ENCODE data around the gene CRTAP.
A peak's percentile ranks its signal among the peaks of the same experiment; 100 is the strongest.
"Not testable (repeated sequence)": the region's sequence is repeated elsewhere in the genome, so short reads cannot be mapped to it uniquely, and the experiment has no call there.

CRTAP gene

DNA sequence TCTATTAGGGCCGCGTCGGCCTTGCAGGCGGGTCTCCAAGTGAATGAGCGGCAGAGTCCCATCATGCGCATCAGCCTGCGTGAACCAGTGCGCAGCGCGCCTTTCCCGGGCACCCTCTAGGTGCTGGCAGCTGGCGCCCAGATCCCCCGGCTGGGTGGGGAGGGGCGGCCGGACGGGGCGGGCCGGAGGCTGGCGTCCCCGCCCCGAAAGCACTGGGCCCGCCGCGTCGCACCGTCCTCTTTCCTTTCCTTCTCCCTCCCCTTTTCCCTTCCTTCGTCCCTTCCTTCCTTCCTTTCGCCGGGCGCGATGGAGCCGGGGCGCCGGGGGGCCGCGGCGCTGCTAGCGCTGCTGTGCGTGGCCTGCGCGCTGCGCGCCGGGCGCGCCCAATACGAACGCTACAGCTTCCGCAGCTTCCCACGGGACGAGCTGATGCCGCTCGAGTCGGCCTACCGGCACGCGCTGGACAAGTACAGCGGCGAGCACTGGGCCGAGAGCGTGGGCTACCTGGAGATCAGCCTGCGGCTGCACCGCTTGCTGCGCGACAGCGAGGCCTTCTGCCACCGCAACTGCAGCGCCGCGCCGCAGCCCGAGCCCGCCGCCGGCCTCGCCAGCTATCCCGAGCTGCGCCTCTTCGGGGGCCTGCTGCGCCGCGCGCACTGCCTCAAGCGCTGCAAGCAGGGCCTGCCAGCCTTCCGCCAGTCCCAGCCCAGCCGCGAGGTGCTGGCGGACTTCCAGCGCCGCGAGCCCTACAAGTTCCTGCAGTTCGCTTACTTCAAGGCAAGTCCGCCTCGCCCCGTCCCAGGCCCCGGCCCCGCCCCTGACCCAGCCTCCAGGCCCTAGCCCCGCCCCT lies at the start of gene CRTAP:
Gene CRTAP (plus strand): TSS at position 243 of the 850 bp plus-strand sequence. CDS start 64 bp downstream, at position 307.
- H3K9me3 ChIP-seq (ENCODE audit: control insufficient read depth, insufficient read depth, low read length), result no peaks in the 10 kb centered on the region
- H3K27me3 ChIP-seq (ENCODE audit: control insufficient read depth, insufficient read depth, low read length), result no peaks in the 10 kb centered on the region
- peak within 1 kb of the TSS; percentile 73 for H3K9ac ChIP-seq (ENCODE audit: low read depth, low read length)
- peak within 1 kb of the TSS; percentile 95 for H3K4me3 ChIP-seq (ENCODE audit: low read depth, low read length)
- peaks cover 2% of the 10 kb centered on the region for H3K36me3 ChIP-seq (ENCODE audit: control insufficient read depth, insufficient read depth, low read length)
- H3K4me1 ChIP-seq (ENCODE audit: control insufficient read depth, insufficient read depth, low read length), result no peaks in the 10 kb centered on the region

GRCh38 chr3:33064929-33065328 lies 48.9 kb upstream of the CRTAP start:
- no peak overlapping the region for H3K9ac ChIP-seq (ENCODE audit: low read depth, low read length)
- H3K4me1 ChIP-seq (ENCODE audit: control insufficient read depth, insufficient read depth, low read length), result no peaks in the 10 kb centered on the region
- no peaks in the 10 kb centered on the region for H3K27me3 ChIP-seq (ENCODE audit: control insufficient read depth, insufficient read depth, low read length)
- no peaks in the 10 kb centered on the region for H3K9me3 ChIP-seq (ENCODE audit: control insufficient read depth, insufficient read depth, low read length)
- H3K4me3 ChIP-seq (ENCODE audit: low read depth, low read length), result no peak overlapping the region
- peaks cover 2% of the 10 kb centered on the region for H3K36me3 ChIP-seq (ENCODE audit: control insufficient read depth, insufficient read depth, low read length)

- Histone ChIP-seq H3K27me3 (ENCODE audit: control insufficient read depth, insufficient read depth, low read length) (no peaks in the 10 kb centered on the region), H3K4me1 (ENCODE audit: control insufficient read depth, insufficient read depth, low read length) (no peaks in the 10 kb centered on the region), H3K9ac (ENCODE audit: low read depth, low read length) (no peak overlapping the region), H3K4me3 (ENCODE audit: low read depth, low read length) (no peak overlapping the region), H3K9me3 (ENCODE audit: control insufficient read depth, insufficient read depth, low read length) (no peaks in the 10 kb centered on the region), H3K36me3 (ENCODE audit: control insufficient read depth, insufficient read depth, low read length) (no peaks in the 10 kb centered on the region)
Observed at GRCh38 chr3:33067484-33067883, 46.3 kb upstream of the CRTAP start.

GRCh38 chr3:33069862-33070261 lies 44.0 kb upstream of the CRTAP start:
- not testable (repeated sequence) for H3K36me3 ChIP-seq (ENCODE audit: control insufficient read depth, insufficient read depth, low read length); H3K27me3 ChIP-seq (ENCODE audit: control insufficient read depth, insufficient read depth, low read length); H3K9me3 ChIP-seq (ENCODE audit: control insufficient read depth, insufficient read depth, low read length); H3K4me3 ChIP-seq (ENCODE audit: low read depth, low read length); H3K4me1 ChIP-seq (ENCODE audit: control insufficient read depth, insufficient read depth, low read length); H3K9ac ChIP-seq (ENCODE audit: low read depth, low read length)

GRCh38 chr3:33071181-33071580 lies 42.6 kb upstream of the CRTAP start:
- H3K4me1 ChIP-seq (ENCODE audit: control insufficient read depth, insufficient read depth, low read length), result no peaks in the 10 kb centered on the region
- no peak overlapping the region for H3K4me3 ChIP-seq (ENCODE audit: low read depth, low read length)
- H3K9ac ChIP-seq (ENCODE audit: low read depth, low read length), result no peak overlapping the region
- no peaks in the 10 kb centered on the region for H3K36me3 ChIP-seq (ENCODE audit: control insufficient read depth, insufficient read depth, low read length)
- no peaks in the 10 kb centered on the region for H3K9me3 ChIP-seq (ENCODE audit: control insufficient read depth, insufficient read depth, low read length)
- H3K27me3 ChIP-seq (ENCODE audit: control insufficient read depth, insufficient read depth, low read length), result no peaks in the 10 kb centered on the region

GRCh38 chr3:33071946-33072345 lies 41.9 kb upstream of the CRTAP start:
- Histone ChIP-seq H3K36me3 (ENCODE audit: control insufficient read depth, insufficient read depth, low read length) (no peaks in the 10 kb centered on the region), H3K9ac (ENCODE audit: low read depth, low read length) (no peak overlapping the region), H3K4me1 (ENCODE audit: control insufficient read depth, insufficient read depth, low read length) (no peaks in the 10 kb centered on the region), H3K4me3 (ENCODE audit: low read depth, low read length) (no peak overlapping the region), H3K27me3 (ENCODE audit: control insufficient read depth, insufficient read depth, low read length) (no peaks in the 10 kb centered on the region), H3K9me3 (ENCODE audit: control insufficient read depth, insufficient read depth, low read length) (no peaks in the 10 kb centered on the region)

GRCh38 chr3:33074217-33075067 lies 39.4 kb upstream of the CRTAP start:
- no peak overlapping the region for H3K9ac ChIP-seq (ENCODE audit: low read depth, low read length)
- H3K4me3 ChIP-seq (ENCODE audit: low read depth, low read length), result no peak overlapping the region

GRCh38 chr3:33075995-33076394 lies 37.8 kb upstream of the CRTAP start:
- Histone ChIP-seq H3K4me3 (ENCODE audit: low read depth, low read length) (no peak overlapping the region), H3K27me3 (ENCODE audit: control insufficient read depth, insufficient read depth, low read length) (no peaks in the 10 kb centered on the region), H3K36me3 (ENCODE audit: control insufficient read depth, insufficient read depth, low read length) (no peaks in the 10 kb centered on the region), H3K4me1 (ENCODE audit: control insufficient read depth, insufficient read depth, low read length) (no peaks in the 10 kb centered on the region), H3K9ac (ENCODE audit: low read depth, low read length) (no peak overlapping the region), H3K9me3 (ENCODE audit: control insufficient read depth, insufficient read depth, low read length) (no peaks in the 10 kb centered on the region)

More at GRCh38 chr3:33074217-33075067, 39.4 kb upstream of the CRTAP start:
- Histone ChIP-seq H3K9me3 (ENCODE audit: control insufficient read depth, insufficient read depth, low read length) (no peaks in the 10 kb centered on the region), H3K27me3 (ENCODE audit: control insufficient read depth, insufficient read depth, low read length) (no peaks in the 10 kb centered on the region), H3K4me1 (ENCODE audit: control insufficient read depth, insufficient read depth, low read length) (no peaks in the 10 kb centered on the region), H3K36me3 (ENCODE audit: control insufficient read depth, insufficient read depth, low read length) (no peaks in the 10 kb centered on the region)

DNA sequence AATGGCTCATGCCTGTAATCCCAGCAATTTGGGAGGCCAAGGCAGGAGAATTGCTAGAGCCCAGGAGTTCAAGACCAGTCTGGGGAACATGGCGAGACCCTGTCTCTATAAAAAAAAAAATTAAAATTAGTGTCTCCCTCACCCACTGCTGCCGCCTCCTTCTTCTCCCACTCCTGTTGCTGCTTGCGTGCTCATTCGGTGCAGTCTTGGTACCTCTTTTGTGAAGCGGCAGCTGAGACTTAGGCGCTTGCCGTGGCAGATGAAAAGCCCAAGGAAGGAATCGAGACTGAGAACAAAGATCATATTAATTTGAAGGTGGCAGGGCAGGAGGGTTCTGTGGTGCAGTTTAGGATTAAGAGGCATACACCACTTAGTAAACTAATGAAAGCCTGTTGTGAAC lies 36.9 kb upstream of the CRTAP start:
- Histone ChIP-seq H3K4me1 (ENCODE audit: control insufficient read depth, insufficient read depth, low read length) (no peaks in the 10 kb centered on the region), H3K4me3 (ENCODE audit: low read depth, low read length) (no peak overlapping the region)

GRCh38 chr3:33077976-33078375 lies 35.8 kb upstream of the CRTAP start:
- Histone ChIP-seq H3K4me1 (ENCODE audit: control insufficient read depth, insufficient read depth, low read length) (no peaks in the 10 kb centered on the region), H3K9ac (ENCODE audit: low read depth, low read length) (no peak overlapping the region), H3K27me3 (ENCODE audit: control insufficient read depth, insufficient read depth, low read length) (no peaks in the 10 kb centered on the region), H3K36me3 (ENCODE audit: control insufficient read depth, insufficient read depth, low read length) (no peaks in the 10 kb centered on the region), H3K4me3 (ENCODE audit: low read depth, low read length) (no peak overlapping the region), H3K9me3 (ENCODE audit: control insufficient read depth, insufficient read depth, low read length) (no peaks in the 10 kb centered on the region)

More for the DNA sequence above, 36.9 kb upstream of the CRTAP start:
- Histone ChIP-seq H3K36me3 (ENCODE audit: control insufficient read depth, insufficient read depth, low read length) (no peaks in the 10 kb centered on the region), H3K9ac (ENCODE audit: low read depth, low read length) (no peak overlapping the region), H3K9me3 (ENCODE audit: control insufficient read depth, insufficient read depth, low read length) (no peaks in the 10 kb centered on the region), H3K27me3 (ENCODE audit: control insufficient read depth, insufficient read depth, low read length) (no peaks in the 10 kb centered on the region)

DNA sequence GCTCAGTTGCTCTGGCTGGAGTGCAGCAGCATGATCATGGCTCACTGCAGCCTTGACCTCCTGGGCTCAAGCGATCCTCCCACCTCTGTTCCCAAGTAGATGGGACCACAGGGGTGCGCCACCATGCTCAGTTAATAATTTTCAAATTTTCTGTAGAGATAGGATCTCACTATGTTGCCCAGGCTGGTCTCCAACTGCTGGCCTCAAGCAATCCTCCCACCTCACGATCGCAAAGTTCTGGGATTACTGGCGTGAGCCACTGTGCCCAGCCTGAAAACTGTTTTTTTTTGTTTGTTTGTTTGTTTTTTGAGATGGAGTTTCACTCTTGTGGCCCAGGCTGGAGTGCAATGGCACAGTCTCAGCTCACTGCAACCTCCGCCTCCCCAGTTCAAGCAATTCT lies 34.0 kb upstream of the CRTAP start:
- not testable (repeated sequence) for H3K4me1 ChIP-seq (ENCODE audit: control insufficient read depth, insufficient read depth, low read length); H3K9ac ChIP-seq (ENCODE audit: low read depth, low read length); H3K4me3 ChIP-seq (ENCODE audit: low read depth, low read length); H3K9me3 ChIP-seq (ENCODE audit: control insufficient read depth, insufficient read depth, low read length); H3K36me3 ChIP-seq (ENCODE audit: control insufficient read depth, insufficient read depth, low read length); H3K27me3 ChIP-seq (ENCODE audit: control insufficient read depth, insufficient read depth, low read length)

DNA sequence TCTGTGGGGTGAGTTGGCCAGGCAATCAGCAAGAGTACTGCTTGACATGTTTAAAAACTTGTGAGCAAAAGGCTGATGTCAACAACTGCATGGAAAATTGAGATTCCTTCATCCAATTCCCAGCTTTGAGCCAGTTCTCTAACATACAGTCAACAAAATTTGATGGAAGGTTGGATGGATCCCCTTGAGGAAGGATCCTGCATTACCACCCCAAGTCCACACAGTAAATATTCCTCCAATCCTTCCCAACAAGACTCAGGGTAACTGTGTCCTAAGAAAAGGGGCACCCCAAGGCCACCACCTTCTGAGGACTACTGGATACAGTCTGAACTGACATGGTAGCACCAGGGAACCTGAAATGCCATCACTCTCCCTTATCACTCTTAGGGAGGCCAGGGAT lies 32.0 kb upstream of the CRTAP start:
- Histone ChIP-seq H3K4me1 (ENCODE audit: control insufficient read depth, insufficient read depth, low read length) (no peaks in the 10 kb centered on the region), H3K9ac (ENCODE audit: low read depth, low read length) (no peak overlapping the region), H3K9me3 (ENCODE audit: control insufficient read depth, insufficient read depth, low read length) (no peaks in the 10 kb centered on the region), H3K4me3 (ENCODE audit: low read depth, low read length) (no peak overlapping the region), H3K36me3 (ENCODE audit: control insufficient read depth, insufficient read depth, low read length) (no peaks in the 10 kb centered on the region), H3K27me3 (ENCODE audit: control insufficient read depth, insufficient read depth, low read length) (no peaks in the 10 kb centered on the region)
